GM21786 (cell line): Measurements from ENCODE around the gene MAMDC2.

Source experiments
- ATAC-seq: cut with Tn5 transposase; IDR thresholded peaks from one replicate; pipeline ENCODE4 v1.9.1; 2021; ENCODE audit not compliant: unreplicated experiment

MAMDC2 gene

GRCh38 chr9:70131296-70131695, 87.6 kb downstream of the MAMDC2 start:
- ATAC-seq: no peak

DNA sequence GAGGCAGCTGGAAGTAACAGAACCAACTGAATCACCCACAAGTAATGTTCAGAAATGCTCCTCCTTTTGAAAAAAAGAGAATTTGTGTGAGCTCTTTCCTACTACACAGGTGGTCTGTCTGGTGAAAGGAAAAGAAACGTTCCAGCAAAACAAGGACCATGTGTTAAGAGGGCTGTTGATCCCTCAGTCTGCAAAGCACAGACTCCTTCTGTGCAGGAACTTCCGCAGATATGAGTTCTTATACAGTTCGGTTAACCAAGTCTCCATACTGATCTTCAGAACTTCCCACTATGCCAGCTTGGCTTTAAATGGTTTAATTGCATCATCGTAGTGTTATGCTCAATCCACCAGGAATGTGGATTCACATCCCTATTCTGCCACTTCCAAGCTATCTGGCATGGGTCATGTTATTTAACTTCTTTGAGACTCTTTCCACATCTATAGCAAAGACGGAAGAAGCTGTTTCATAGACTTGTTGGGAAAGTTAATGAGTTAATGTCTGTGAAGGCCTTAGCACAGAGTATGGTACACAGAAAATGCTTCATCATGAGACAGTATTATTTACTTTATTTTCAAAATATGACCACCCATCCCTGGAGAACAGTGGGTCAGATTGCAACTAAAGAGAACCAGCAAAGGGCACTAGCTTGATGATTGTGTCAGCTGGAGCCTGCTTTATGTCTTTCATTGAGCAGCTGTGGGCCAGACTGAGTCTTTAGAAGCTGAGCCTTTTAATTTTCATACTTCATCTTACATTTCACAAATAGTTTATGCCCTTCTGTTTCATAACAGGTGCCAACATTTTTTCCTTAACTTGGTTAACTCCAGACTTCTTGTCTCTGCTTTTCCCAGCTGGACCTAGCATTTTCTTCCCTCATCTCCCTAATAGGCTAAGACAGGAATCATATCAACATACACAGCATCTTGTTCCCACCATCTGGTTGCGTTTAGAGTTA, 89.9 kb downstream of the MAMDC2 start:
- no peak for ATAC-seq

DNA sequence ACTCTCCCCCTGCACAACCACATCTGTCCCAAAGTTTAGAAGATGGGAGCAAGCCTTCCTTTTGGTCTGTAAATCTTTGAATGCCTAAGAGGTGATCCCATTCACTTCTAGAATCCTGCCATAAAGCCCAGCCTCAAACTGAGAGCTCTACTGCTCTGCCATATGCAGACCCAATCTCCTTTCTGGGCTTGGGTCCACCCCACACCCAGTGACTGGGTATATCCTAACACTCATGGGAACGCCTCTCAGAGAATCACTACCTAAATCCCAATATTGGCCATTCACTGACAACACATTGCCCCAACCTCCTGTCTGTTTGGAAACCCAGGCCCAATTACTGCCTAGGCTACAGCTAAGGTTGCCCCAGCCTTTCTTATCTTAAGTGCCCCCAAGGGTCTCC, 90.7 kb downstream of the MAMDC2 start:
- no peak for ATAC-seq

- no peak for ATAC-seq
These were observed 91.5 kb downstream of the MAMDC2 start for GRCh38 chr9:70135176-70135575.

GRCh38 chr9:70136632-70137031, 93.0 kb downstream of the MAMDC2 start:
- ATAC-seq: no peak

DNA sequence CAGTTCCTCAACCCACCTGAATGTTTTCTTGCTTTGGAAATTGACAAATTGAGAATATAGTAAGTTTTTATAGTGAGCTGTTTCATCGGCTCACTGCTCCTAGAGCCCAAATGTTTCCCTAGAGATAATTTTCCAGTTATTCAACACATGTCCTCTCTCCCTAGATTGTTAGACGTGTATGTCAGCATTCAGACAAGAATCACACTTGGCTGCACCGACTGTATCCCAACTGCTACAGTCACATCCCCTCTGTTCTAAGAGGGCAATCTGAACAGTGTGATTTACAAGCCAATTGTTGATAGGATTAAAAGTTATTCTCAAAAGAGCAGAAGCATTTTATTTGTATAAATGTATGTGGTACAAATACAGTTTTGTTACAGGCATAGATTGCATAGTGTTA, 93.9 kb downstream of the MAMDC2 start:
- no peak for ATAC-seq

DNA sequence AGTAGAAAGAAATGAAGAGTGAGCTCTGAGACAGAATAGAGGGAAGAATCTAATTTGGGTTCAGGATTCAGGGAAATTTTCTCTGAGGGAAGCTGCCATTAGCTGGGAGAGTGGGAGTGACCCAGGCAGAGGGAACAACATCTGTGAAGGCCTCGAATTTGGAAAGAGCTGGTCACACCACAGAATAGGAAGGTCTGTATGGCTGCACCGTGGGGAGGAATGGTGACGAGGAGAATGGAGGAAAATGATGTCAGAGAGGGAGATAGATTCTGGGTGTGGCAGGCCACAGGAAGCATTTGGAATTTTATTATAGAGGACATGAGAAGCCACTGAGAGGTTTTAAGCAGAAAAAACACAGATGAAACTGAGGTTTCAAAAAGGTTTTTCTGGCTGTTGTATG, 98.5 kb downstream of the MAMDC2 start:
- no peak for ATAC-seq

DNA sequence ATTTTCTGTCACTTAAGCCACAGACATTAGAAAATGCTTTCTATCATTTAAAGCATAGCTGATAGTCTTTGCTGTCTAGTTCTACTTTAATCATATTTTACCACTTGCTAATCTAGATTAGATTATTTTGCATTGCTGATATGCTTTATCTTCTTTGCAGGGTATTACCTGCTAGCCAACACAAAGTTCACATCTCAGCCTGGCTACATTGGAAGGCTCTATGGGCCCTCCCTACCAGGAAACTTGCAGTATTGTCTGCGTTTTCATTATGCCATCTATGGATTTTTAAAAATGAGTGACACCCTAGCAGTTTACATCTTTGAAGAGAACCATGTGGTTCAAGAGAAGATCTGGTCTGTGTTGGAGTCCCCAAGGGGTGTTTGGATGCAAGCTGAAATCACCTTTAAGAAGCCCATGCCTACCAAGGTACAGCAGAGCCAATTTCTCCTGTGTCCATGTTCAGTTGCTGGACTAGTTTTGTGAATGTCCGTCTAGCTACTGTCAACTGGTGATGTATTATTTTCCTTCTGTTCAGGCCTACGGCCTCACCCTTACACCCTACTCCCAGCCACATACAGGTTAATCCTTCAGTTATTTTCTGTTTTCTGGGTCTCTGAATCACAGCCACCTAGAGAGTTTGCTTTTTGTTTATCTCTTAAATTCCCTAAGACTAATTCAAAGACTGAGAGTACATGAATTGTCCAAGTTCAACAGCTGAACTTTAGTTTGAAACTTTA, 99.9 kb downstream of the MAMDC2 start:
- ATAC-seq: no peak

DNA sequence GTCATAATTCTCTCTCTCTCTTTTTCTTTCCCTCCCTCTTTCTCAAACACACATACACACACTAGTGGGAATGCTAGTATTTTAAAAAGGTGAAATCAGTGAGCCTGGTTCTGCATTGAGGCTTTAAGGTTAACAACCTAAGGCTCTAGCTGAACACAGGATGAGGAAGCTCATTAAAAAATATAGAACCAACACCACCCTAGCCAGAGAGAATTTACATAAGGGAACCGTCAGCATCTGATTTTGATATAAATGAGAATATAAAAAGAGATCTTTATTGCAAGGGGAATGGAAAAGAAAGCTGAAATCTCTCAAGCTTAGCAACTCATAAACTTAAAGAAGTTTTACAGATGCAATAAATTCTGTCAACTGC, 100.5 kb downstream of the MAMDC2 start:
- ATAC-seq: no peak

- ATAC-seq: no peak
These were observed 102.3 kb downstream of the MAMDC2 start for GRCh38 chr9:70145981-70146380.

DNA sequence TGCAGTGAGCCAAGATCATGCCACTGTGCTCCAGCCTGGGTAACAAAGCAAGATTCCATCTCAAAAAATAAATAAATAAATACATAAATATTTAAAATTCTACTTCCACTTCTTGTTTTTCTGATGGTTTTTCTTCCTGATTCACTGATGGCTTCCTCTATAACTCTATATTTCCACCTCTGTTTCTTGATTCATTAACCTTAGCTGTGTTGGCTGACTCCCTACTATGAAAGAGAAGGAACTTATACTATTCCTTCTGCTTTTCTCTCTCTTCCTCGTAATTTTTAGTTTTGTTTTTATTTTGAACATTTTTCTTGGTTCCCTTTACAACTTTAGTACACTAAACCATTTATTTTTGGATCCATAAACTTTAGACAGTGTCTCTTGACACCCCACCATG, 103.5 kb downstream of the MAMDC2 start:
- no peak for ATAC-seq

DNA sequence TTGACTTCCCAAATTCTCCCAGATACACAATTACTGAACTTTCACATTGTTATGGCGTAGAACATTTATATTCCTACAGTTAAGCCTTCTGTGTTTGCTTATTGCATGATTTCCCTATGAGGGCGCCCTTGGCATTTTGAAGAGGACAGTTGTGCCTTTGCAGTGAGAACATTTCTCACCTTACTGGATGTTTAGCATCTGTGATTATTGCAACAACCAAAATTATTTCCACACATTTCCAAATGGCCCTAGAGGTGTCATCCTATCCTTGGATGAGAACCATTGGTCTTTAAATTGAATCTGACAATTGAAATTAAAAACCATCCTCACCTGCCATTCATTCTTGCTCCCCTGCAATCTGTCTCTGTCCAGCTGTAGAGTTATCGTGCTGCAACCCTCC, 104.0 kb downstream of the MAMDC2 start:
- no peak for ATAC-seq

DNA sequence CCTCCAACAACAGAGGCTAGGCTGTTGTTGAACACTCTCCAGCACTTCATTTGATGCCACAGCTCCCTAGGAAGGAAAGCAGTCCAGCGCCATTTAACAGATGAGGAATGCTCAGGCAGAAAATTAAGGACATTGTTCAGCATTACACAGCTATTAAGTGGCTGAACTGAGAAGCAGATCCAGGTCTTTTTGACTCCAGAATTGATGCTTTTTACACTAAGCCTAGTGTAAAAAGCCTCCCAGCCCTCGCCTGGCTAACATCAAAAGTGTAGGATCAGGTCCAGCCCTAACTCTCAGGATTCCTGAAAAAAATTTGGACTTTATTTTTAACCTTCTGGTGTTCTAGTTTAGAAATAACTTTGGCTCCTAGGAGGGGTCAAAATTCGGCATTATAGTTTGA, 108.7 kb downstream of the MAMDC2 start:
- no peak for ATAC-seq

DNA sequence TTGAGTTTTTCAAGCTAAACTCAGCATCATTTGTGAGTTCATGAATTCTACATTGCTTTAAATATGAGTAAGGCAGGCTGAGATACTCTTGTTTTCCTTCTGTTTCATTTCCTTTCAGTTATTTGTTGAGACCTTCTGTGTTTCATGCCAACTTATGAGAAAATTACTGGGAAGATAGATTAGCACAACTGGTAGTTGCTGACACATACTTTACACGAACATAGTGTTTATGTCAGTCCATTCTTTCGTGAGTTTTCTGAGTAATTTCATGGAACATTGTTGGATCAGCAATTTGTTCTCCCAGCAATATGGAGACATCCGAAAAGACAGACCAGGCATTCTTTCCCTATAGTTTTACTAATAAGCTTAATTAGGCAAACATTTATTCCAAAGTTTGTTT, 113.1 kb downstream of the MAMDC2 start:
- no peak for ATAC-seq

- no peak for ATAC-seq
These were observed 116.0 kb downstream of the MAMDC2 start for GRCh38 chr9:70159630-70160029.

DNA sequence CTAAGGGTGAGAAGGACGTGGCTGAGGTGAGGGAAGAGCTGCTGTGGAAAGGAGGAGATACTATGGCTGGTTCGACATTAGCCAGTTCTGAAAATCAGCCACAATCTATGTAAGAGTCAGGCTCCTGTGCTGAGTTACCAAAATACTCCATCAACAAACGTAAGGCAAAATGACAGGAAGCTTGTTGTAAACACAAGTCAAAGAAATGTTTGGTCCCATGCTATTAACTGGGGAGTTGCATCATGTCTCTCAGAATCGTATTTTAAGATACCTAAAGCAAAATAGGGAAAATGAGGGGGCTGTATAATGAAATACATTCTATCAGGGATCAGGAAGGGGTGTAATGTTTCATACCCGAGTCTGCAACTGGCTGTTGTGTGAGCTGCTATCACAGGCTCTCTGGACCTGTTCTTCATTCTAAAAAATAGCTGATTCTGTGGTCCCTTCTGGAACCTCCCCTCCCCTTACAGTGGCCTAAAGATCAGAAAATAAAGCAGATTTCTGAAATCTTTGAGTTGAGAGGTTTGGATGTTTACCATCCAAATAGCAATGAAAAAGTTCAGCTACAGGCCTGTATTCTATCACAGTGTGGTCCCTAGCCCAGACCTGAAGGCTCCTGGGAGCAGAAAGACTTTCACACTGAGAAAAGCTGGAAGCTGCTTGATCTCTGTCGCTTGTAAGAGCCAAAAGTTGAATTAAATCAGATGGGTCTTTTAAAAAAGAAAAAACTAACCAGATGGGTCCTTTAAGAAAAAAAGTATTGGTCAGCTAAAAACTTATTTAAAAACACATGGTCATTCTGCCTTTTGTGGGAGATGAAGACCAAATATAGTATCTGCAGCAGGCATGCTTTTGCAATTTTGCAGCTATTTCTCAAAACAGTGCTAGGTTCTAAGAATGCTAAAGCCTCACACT, 117.3 kb downstream of the MAMDC2 start:
- ATAC-seq: no peak

DNA sequence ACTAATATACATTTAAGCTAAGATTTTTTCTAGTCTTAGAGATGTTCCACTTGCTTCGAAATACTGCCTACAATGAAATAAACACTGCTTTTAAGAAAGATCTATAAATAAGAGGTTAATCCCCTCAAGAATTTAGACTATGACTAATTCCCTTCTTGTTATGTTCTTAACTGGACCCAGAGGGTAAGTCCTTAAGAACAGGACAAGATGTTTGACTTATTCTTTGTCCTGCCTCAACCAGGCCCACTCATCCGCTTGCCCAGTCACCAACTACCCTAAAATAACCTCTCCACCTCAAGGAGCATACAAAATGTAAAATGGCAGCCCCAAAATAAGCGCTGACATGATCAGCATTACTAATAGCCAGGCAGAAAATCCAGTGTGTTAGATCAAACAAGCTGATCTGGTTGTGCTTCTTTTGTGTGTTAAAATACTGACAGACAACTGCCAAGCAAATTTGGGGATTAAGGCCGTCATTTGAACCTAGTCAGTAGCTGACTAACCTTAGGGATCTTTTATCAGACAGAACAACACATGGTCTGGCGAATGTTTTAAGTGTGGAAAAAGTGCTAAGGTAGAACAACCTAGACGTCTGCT, 121.5 kb downstream of the MAMDC2 start:
- ATAC-seq: no peak

GRCh38 chr9:70168521-70168920, 124.9 kb downstream of the MAMDC2 start:
- no peak for ATAC-seq

DNA sequence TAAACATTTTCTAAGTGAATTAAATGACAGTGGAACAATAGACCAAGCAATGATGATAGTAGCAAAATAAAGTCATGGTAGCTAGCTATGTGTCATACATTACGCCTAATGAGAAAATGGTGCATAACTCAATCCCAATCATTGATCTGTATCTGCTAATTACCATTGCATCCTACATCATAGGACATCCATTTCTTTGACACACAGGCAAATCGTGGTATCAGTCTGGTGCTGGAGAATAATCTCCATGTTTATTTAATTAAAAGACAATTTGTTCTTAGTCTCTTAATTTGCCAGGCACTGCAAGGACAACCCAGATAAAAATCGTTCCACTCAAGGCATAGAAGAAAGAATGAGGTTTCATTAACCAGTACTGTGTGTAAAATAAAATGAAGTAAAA, 125.6 kb downstream of the MAMDC2 start:
- ATAC-seq: no peak

DNA sequence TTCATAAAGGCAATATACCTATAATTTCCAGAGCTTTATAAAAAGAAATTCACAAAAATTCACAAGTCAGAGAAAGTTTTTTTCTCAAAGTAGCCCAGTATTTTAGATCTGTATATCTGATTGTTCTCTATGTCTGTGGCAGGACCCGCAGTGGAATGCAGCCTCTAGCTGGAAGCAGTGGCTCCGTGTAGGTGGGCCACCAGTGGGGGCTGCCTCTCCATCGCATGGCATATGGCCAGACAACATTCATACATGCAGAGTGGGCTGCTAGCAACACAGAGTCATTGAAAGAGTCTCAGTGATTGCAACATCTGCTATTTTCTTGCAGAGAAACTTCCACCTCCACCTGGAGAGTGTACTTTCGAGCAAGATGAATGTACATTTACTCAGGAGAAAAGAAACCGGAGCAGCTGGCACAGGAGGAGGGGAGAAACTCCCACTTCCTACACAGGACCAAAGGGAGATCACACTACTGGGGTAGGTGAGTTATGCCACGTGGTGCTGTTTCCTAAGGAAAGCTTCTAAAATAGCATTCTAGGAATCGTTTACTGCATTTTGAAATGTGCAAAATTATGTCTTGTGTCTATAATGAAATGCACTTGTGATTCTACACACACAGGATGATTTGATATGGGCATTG, 126.6 kb downstream of the MAMDC2 start:
- no peak for ATAC-seq
